ENCODE measurements around the gene NDUFC2. TPM values are rescaled to one million over a fixed set of nuclear protein-coding genes. Genes with fewer than 3 reads are reported as not detected.

NDUFC2 gene
- total RNA-seq, 4 donors from 2014 or later, result 67.8 to 86.3 (median 76.0) TPM

GRCh38 chr11:78020246-78020645, 59.4 kb downstream of the NDUFC2 start:
- Histone ChIP-seq H3K27ac (no peak overlapping the region), H3K9me3 (no peaks in the 10 kb centered on the region), H3K4me3 (no peak overlapping the region), H3K4me1 (peaks cover 0 to 19% (median 9%) of the 10 kb centered on the region in 3 donors), H3K27me3 (no peaks in the 10 kb centered on the region), H3K36me3 (peaks cover 0 to 16% (median 0%) of the 10 kb centered on the region in 3 donors)
- TF ChIP-seq, protein P1, sequence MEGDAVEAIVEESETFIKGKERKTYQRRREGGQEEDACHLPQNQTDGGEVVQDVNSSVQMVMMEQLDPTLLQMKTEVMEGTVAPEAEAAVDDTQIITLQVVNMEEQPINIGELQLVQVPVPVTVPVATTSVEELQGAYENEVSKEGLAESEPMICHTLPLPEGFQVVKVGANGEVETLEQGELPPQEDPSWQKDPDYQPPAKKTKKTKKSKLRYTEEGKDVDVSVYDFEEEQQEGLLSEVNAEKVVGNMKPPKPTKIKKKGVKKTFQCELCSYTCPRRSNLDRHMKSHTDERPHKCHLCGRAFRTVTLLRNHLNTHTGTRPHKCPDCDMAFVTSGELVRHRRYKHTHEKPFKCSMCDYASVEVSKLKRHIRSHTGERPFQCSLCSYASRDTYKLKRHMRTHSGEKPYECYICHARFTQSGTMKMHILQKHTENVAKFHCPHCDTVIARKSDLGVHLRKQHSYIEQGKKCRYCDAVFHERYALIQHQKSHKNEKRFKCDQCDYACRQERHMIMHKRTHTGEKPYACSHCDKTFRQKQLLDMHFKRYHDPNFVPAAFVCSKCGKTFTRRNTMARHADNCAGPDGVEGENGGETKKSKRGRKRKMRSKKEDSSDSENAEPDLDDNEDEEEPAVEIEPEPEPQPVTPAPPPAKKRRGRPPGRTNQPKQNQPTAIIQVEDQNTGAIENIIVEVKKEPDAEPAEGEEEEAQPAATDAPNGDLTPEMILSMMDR (IDR thresholded peaks at IDR 0.05), result no peak
- TF ChIP-seq POLR2A (IDR thresholded peaks at IDR 0.05), result no peak
- intact Hi-C loops (cut with DNase I), result no loop called here
- DNase-seq, result no peak
- WGBS, 2 donors, result 42 to 45% methylated on average over 3 of the region's 3 CpGs

DNA sequence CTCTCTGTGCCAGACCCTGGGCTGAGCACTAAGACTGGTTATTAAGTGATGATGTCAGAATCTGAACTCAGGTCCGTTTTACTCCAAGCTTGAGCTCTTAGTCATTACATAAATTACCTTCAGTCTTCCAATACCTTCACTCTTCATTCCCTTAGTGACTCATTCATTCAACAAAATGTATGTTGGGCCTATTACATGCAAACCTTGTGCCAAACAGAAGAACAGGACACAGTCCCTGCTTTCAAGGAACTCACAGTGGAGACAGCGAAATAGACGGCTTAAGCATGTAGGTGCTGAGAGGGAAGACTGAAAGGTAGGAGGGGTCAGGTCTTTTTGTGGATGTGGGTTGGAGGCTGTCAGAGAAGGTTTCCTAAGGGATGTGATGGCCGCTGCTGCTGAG, 59.9 kb downstream of the NDUFC2 start:
- Histone ChIP-seq H3K4me3 (no peak overlapping the region), H3K27ac (no peak overlapping the region), H3K4me1 (peaks cover 0 to 19% (median 9%) of the 10 kb centered on the region in 3 donors), H3K27me3 (no peaks in the 10 kb centered on the region), H3K9me3 (no peaks in the 10 kb centered on the region), H3K36me3 (peaks cover 0 to 16% (median 0%) of the 10 kb centered on the region in 3 donors)
- DNase-seq, result no peak
- TF ChIP-seq, protein P1 (IDR thresholded peaks at IDR 0.05), result no peak
- TF ChIP-seq POLR2A (IDR thresholded peaks at IDR 0.05), result no peak
- WGBS, 2 donors, result 46 to 57% methylated on average over 4 of the region's 4 CpGs
- intact Hi-C loops (cut with DNase I), result no loop called here

Other genes starting within 250 kb of the NDUFC2 start
- 10 to 100 TPM; 12.8 to 21.9 (median 17.9) TPM for gene INTS4, start 85.2 kb downstream of the NDUFC2 start, total RNA-seq
- 1 to 10 TPM in 2 of 4 donors, under 1 TPM in 2; 0.49 to 7.7 (median 1.00) TPM for gene KCTD14, start 56.6 kb downstream of the NDUFC2 start, total RNA-seq
- gene THRSP, start 16.0 kb downstream of the NDUFC2 start, total RNA-seq, result not detected
- gene ALG8, start 59.8 kb upstream of the NDUFC2 start, total RNA-seq, result 10 to 100 TPM; 13.9 to 30.5 (median 27.3) TPM
- 10 to 100 TPM in 3 of 4 donors, 1 to 10 TPM in 1; 9.7 to 16.0 (median 11.3) TPM for gene KCTD21, start 108.8 kb upstream of the NDUFC2 start, total RNA-seq
- gene USP35, start 109.1 kb upstream of the NDUFC2 start, total RNA-seq, result 1 to 10 TPM; 4.5 to 7.0 (median 6.1) TPM